Pons (tissue), 1 donor: ENCODE measurements around the gene IGSF21.

Experiments
- DNase-seq: peaks from one replicate; pipeline ENCODE4 v3.0.0-alpha.2; 2016; ENCODE audit warnings: low spot score

Gene IGSF21

DNA sequence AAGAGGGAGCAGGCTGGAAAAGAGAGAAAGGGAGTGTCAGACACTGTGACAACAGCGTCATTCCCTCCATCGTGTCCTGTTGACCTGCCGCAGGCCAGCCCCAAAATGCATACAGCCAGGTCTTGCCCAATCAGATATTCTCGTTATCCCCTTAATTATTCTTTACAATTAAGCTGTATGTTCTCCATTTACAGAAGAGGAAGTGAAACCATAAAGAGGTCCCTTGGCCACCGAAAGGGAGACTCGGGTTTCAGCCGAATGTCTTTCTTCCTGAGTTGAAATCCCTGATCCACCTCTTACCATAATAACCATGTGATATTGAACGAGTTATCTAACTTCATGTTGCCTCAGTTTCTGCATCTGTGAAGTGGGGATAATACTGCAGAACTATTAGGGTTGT lies 70.5 kb downstream of the IGSF21 start:
- DNase-seq, result no peak

DNA sequence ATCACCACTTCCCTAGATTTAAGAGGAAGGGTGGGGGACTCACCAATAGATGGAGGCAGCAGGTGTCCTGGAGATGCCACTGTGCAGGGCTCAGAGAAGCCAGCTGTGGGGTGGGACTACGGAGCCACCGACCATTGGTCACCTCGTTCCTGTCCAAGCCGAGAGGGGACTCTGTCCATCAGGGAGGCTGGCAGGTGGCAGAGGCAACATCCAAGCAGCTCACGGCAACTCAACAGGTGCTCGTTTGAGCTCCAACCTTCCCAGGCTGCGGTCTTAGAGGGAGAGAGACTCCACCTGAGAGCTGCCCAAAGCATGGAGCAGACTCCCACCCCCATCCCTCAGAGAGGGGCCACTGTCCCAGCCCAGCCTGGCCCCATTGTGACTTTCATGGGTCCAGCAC lies 71.4 kb downstream of the IGSF21 start:
- no peak for DNase-seq

DNA sequence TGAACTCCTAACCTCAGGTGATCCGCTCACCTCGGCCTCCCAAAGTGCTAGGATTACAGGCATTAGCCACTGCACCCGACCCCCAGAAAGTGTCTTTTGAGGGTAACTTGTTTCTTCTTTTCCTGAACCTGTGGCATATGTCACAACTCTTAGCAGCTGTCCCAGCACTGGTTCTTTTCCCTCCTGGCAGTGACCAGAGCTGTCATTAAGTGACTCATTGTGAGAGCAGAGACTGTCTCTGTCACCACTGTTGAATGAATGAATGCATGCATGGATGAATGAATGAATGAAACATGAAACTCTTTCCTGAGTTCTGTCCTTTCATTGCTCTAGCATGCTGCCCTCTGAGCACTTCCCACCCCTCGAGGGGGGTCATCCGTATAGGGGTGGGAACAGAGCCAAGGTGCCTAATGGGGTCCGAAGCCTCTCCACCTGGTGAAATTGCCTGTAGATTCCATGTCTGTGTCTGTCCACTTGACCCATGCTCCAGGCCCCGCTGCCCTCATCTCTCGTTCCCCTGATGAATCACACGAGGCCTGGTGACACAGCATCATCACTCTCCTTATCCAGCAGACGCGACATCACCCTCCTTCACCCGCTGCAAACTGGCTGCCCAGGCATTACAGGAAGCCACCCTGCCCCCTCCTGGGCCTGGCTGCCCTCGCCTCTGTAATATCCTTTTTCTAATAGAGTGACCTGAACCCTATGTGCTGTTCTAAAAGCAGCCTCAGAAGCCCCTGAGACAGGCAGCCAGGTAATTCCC lies 75.0 kb downstream of the IGSF21 start:
- no peak for DNase-seq

DNA sequence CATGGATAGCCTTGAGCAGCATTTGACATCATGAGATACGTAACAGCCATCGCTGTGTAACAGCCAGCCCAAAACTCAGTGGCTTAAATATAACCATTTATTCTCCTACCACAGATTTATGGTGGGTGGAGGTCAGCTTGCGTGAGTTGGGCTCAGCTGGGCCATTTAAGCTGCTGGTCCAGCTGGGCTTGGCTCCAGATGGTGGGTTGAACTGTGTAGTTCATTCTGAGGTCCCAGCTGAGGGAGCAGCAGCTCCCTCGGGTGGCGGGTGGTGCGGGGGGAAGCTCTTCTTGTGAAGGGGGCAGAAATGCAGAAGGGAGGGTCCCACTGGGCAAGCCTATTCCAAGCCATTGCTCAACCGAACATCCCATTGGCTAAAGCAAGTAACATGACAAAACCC lies 75.9 kb downstream of the IGSF21 start:
- no peak for DNase-seq

DNA sequence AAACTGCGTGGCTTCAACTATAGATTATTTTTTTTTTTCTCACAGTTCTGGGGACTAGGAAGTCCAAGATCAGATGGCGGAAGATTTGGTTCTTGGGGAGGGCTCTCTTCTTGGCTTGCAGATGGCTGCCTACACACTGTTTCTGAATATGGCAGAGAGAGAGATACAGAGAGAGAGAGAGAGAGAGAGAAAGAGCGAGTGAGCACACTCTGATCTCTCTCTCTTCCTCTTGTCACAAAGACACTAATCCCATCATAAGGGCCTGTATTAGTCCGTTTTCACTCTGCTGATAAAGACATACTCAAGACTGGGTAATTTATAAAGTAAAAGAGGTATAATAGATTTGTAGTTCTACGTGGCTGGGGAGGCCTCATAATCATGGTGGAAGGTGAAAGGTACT lies 79.5 kb downstream of the IGSF21 start:
- no peak for DNase-seq

DNA sequence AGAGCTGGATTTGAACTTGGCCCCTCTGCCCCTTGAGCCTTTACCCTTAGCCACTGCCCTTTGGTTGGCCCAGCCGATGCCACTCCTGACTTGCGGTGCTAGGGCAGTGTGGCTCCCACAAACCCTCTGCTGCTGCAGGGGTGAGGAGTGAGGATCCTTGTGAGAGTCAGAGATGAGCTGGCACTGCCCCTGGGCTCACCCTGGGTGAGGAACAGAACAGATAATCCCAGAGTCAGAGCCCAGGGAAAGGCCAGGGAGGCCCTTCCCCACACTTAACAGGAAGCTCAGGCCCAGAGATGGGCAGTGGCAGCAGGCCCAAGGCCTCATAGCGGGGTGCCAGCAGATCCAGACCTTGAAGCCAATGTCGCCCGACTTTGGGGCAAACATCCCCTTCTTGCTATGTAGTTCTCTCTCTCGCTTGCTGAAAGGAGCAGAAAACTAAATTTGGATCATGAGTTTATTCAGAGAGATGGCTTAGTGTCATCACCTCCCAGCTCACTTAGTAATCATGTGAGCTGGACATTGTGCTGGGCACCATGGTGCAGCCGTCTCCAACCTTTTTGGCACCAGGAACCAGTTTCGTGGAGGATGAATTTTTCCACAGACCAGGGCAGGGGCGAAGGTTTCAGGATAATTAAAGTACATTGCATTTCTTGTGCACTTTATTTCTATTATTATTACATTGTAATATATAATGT lies 81.4 kb downstream of the IGSF21 start:
- DNase-seq, result no peak

DNA sequence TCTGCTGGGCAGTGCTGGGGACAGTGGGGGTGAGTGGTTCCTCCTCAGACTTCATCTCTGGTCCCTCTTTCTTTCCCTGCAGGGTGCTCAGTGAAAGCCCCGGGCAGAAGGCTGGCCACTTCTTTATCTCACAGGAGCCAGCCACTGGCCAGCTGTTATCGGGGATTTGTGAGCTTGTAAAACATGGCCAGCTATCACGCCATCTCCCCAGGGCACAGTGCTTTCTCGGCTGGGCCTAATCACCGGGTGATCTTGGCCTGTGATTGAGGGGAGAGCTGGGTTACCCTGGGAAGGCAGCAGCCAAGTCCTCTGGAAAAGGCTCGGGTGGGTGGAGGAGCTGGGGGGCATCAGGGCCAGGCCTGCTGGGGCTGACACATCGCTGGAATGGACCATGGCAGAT lies 83.0 kb downstream of the IGSF21 start:
- DNase-seq, result no peak

DNA sequence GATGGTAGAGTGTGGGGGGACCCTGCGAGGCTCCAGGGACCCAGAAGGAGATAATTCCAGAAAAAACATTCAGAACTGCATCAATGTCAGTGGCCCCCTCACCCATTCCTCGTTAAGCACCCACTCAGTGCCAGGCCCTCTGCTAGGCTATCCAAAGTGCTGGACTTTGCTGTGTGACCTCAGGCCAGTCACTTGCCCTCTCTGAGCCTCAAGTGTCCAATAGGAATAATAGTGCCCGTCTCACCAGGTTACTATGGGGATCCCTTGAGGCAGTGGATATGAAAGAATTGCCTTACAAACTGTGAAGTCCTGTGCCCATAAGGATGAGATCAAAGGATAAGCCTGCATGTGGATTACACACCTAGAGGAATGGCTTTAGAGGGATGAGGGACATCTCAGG lies 83.4 kb downstream of the IGSF21 start:
- no peak for DNase-seq

DNA sequence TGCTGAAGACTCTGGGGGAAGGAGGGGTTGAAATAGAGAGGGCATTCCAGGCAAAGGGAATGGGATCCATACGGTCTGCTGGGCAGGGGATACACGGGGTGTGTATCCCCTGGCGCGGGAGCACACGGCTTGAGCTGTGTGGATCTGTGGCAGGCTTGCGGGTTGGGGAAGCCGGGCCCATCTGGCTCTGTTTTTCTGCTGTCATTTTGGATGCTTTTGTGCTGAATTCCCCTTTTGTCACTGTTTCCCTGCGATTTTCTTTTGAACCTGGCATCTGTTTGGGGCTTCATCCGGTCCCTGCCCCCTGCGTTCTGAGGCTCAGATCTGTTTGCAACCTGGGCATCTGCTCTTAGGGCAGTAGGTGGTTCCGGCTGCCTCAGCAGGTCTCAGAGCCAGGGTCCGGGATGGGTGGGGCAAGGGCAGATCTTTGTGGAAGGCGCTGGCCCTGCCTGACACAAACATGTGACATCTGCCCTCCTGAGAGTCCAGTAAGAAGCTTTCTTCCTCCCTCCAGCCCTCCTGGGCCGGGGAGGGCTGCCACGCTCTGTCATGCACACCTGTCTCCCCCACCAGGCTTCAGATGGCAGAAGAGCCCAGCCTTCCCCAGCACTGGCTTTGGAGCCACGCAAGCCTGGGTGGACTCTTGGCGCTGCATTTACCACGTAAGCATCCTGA lies 84.0 kb downstream of the IGSF21 start:
- DNase-seq, result no peak

DNA sequence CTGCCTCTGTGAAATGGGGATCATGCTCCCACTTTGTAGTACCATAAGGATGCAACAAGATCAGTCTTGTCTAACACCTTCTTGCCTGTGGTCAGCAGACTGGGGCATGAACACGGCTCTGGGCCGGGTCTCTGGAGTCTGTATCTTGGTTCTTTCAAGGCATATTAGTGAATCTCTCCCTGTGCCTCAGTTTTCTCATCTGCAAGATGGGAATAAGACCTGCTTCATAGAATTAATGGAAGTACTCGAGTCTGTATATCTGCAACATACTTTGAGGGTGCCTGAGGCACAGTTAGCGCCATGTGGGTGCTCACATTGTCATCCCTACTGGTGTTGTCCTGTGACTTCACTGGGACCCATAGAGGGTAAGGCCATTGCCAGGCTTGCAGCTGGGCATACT lies 84.6 kb downstream of the IGSF21 start:
- DNase-seq, result no peak

DNA sequence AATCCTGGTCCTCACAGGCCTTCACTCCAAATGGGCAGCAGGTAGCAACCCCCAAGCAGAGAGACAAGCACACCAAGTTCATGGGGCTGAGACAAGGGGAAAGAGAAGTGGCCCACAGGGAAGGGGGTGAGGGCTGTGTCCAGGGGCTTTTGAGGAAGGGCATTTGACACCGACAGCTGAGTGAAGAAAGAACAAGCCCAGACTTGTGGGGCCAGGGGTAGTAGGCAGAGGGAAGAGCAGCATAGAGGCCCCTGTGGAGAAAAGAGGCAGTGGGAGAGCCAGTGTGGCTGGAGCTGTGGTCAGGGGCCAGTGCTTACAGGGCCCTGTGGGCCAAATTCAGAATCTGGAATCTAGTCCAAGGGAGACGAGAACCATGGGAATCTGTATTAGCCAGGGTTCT lies 85.4 kb downstream of the IGSF21 start:
- DNase-seq, result peak; percentile 35

DNA sequence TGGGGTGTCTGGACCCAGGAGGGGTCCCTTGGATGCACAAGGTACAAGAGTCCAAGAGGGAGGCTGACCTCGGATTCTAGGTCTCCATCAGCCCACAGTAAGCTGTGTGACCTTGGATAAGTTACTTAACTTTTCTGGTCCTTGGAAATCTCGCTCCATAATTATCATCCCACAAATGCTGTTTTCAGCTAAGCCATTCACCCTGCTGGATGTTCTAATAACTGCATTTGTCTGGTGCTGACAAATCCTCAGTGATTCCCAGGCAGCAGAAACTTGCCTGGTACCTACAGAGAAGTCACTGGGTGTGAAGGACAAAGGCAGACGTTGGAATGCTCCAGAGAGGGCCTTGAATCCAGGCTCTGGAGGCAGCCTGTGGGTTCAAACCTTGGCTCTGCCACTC lies 89.7 kb downstream of the IGSF21 start:
- no peak for DNase-seq

DNA sequence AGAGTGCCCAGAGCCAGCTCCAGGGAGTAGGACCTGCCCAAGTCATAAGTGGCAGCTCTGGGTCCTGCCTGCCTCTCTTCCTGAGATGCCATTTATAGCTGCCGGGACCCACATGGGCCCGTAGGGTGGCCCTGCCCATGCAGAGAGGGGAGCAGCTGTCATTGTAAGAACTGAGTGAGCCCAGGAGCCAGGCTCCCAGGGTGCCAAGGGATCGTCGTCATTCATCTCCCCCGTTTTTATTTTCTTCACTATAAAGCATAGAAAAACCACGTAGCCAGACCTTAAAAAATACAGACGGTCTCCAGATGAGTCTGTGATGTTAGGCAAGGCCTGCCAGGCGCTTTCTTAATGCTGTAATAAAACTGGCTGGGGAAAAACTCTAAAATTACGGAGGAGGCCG lies 90.7 kb downstream of the IGSF21 start:
- DNase-seq, result no peak

DNA sequence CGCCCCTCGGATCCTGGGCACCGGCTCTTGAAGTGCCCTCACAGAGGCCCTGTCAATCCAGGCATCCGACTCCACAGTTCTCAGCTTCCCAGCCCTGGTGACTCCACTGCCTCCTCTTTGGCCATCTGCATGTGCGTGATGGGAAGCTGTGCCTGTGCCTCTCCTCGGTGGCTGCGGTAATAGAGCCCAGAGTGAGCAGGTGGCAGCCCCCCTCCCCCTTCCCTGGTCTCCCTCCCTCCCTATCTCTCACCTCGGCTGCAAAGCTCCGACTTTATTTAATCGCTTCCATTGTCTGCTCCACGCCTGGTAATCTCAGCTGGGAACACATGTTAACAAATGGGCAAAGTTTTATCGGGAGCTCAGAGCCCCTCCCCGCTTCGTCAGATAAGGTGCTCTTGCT lies 91.9 kb downstream of the IGSF21 start:
- no peak for DNase-seq

DNA sequence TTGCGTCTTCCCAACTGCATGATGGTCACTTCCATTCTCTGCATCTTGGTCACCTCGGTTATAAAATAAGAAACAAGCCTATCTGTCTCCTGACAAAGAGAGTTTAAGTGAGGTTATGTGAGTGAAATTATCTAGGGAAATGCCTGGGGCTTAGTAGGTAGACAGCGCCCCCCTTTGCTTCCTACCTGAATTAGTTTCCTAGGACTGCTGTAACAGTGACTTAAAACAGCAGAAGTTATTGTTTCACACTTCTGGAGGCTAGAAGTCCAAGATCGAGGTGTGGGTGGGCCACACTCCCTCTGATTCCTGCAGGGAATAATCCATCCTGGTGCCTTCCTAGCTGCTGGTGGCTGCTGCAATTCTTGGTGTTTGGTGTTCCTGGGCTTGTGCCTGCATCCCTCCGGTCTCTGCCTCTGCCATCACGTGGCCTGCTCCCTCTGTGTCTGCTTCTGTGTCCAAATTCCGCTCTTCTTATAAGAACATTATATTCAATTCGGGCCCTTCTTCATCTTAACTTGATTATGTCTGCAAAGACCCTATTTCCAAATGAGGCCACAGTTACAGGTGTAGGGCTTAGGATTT lies 92.6 kb downstream of the IGSF21 start:
- DNase-seq, result no peak

DNA sequence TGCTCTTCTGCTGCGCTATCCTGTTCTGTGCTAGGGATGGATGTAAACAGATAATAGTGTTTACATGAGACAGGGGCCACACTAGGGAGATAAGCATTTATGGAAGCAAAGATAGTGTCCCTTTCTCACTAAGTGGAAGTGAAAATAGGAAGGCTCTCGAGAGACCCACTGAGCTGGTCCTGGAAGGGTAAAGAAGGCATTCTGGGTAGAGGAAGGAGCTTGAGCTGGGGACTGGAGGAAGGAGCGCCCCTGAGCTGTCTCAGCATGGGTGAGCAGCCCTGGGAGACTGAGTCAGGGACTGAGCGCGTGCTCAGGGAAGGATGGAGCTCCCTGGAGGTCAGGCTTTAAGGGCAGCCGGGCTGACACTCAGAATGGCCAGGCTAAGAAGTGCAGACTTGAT lies 93.3 kb downstream of the IGSF21 start:
- DNase-seq, result peak; percentile 69

DNA sequence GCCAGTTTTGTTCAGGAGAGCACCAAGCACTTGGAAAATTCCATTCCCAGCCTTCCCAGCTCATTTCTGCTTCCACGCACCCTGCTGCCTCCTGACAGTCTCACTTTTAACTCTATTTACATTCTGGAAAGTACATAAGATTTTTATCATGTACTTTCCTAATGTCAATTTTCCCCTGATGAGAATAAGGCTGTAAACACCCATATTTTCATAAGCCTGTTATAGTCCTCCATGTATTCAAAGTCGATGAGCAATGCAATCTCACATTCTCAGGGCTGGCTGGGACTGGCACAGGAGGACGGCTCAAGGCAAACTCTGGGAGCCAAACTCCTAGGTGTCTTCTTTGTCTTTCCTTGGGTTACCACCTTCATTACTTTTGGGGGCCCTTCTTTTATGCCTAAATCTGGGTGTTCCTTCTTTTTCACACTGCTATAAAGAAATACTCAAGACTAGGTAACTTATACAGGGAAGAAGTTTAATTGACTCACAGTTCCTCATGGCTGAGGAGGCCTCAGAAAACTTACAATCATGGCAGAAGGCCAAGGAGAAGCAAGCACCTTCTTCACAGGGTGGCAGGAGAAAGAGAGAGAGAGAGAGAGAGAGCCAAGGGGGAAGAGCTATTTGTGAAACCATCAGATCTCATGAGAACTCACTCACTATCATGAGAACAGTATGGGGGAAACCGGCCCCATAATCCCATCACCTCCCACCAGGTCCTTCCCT lies 94.6 kb downstream of the IGSF21 start:
- peak; percentile 40 for DNase-seq

DNA sequence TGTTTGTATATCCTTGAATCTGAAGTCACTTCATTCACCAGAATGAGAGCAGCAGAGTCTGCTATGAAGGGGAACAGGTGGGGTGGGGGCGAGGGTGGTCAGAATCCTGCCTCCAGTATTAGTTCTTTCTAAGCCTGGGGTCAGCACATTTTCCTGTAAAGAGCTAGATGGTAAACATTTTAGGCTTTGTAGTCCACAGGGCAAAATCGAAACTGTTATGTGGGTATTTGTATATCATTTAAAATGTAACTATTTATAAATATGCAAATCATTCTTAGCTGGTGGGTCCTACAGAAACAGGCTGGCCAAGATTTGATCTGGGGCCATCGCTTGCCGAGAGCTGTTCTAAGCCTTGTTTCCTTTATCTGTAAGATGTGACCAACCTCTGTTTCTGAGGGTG lies 96.0 kb downstream of the IGSF21 start:
- DNase-seq, result no peak

DNA sequence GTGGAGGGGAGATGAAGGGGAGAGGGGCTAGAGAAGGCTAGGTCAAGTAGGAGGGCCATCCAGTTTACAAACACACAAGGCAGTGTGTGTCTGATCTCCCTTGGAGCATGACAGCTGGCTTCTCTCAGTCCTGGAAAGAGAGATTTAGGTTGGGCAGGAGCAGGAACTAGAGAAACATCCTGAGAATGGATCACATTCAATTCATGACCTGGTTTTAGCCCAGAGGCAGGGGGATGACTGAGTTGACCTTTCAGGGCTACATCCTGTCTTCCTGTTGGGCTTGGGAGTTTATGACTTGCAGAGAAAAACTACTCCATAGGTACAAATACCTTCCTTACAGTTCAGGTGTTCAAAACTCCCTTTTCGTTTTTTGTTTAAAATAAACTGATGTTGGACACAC lies 97.0 kb downstream of the IGSF21 start:
- no peak for DNase-seq

DNA sequence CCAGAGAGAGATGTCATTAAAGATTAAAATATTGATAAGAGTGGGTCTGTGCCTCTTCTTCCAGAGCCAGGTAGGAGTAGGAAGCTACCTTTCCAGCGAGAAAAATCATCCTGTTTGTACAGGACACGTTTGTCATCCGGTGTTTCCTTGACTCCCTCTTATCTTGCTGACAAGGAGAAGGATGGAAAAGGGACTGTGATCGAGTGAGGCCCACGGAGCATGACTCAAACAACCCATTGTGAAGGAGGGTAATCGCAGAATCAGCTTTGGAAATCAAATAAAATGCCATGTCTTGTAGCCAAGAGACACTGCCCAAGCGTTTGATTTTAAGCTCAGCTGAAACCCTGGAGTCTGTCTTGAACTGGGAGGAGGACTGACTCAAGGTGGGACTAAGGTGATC lies 97.7 kb downstream of the IGSF21 start:
- no peak for DNase-seq

DNA sequence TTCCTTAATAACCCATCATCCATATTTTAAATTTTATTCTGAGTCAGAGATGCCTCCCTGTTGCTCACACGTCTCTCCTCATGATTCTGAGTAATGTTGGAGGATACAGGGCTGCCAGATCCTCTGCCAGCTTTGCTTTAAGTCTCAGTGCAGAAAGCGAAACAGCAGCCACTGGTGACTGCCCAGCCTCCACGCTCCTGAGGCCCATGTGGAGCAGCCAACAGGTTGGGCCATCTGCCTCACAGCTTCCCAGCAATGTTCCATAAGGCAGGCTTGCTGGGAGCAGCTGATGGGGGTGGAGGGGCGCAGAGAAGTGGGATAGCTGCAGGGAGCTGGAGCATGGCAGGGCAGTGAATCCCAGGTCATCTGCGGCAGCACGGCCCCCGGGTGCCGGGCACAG lies 104.2 kb downstream of the IGSF21 start:
- no peak for DNase-seq

DNA sequence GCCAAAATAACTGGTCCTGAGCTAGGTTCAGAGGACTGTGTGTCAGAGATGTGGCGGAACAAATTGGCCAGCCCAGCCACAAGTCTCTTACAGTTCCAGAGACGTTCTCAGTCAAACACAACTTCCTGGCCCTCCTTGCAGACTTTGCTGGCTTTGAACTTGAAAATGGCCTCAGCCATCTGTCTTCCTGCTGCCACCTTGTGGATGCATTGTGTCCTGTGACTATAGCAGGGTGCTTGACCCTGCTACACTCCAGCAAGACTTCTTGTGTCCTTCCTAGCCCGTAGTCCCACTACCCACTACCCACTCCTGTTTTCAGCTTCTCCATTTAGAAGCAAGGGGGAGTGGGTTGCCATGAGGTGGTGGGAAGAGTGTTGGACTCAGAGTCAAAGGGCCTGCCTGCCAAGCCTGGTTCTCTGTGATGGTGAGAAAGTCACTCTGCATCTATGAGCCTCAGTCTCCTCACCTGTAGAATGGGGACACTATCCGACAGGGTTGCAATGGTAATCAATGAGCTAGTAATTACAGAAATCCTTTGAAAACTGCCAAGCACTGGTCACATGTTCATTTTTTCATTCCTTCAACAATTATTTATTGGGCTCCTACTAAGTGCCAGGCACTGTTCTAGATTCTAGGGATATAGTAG lies 109.9 kb downstream of the IGSF21 start:
- DNase-seq, result peak; percentile 44
